HepG2 (cell line): ENCODE results near the gene GPSM1. TPM values are rescaled to one million over a fixed set of nuclear protein-coding genes. Genes with fewer than 3 reads are reported as not detected.
A peak's percentile ranks its signal among the peaks of the same experiment; 100 is the strongest.

ENCODE experiments used
- ARID4A ChIP-seq: sonication (generic); formaldehyde crosslinking; IDR thresholded peaks from 2 replicates; pipeline ENCODE4 v1.5.0; 2020; ENCODE audit warnings: mild to moderate bottlenecking, missing genetic modification reagents, borderline replicate concordance
- BORCS8-MEF2B ChIP-seq: sonication (generic); formaldehyde crosslinking; IDR thresholded peaks from 2 replicates; pipeline ENCODE4 v1.8.0; 2022; ENCODE audit warnings: mild to moderate bottlenecking, missing genetic modification reagents
- ELF3 ChIP-seq: IDR thresholded peaks from 2 replicates; pipeline ENCODE4 v1.6.1; 2016; ENCODE audit warnings: missing genetic modification reagents, missing compliant biosample characterization
- KDM3A ChIP-seq: IDR thresholded peaks from 2 replicates; pipeline ENCODE4 v1.6.1; 2018; ENCODE audit warnings: low read depth, missing compliant biosample characterization
- NFAT5 ChIP-seq: sonication (generic); formaldehyde crosslinking; IDR thresholded peaks from 2 replicates; pipeline ENCODE4 v1.4.0; 2020; ENCODE audit warnings: missing genetic modification reagents
- PAX8 ChIP-seq: sonication (generic); formaldehyde crosslinking; IDR thresholded peaks from 2 replicates; pipeline ENCODE4 v1.8.0; 2022; ENCODE audit warnings: mild to moderate bottlenecking, missing genetic modification reagents, borderline replicate concordance
- PCBP1 ChIP-seq: fragments of 200-400 bp; formaldehyde crosslinking; IDR thresholded peaks from 2 replicates; pipeline ENCODE4 v1.6.1; 2017; ENCODE audit warnings: mild to moderate bottlenecking, low read depth, low read length, borderline replicate concordance
- STAG1 ChIP-seq: sonication (generic); formaldehyde crosslinking; IDR thresholded peaks from 2 replicates; pipeline ENCODE4 v1.4.0; 2020; ENCODE audit warnings: missing genetic modification reagents
- TOPORS ChIP-seq: sonication (generic); formaldehyde crosslinking; IDR thresholded peaks from 2 replicates; pipeline ENCODE4 v1.8.0; 2023; ENCODE audit warnings: mild to moderate bottlenecking, missing genetic modification reagents
- ZBTB49 ChIP-seq: sonication (generic); formaldehyde crosslinking; IDR thresholded peaks from 2 replicates; pipeline ENCODE4 v1.4.0; 2020; ENCODE audit warnings: missing genetic modification reagents, borderline replicate concordance
- ZGPAT ChIP-seq: IDR thresholded peaks from 2 replicates; pipeline ENCODE4 v1.6.1; 2016; ENCODE audit warnings: mild to moderate bottlenecking
- ZKSCAN5 ChIP-seq: sonication (generic); formaldehyde crosslinking; IDR thresholded peaks from 2 replicates; pipeline ENCODE4 v1.5.1; 2020; ENCODE audit warnings: mild to moderate bottlenecking, missing genetic modification reagents
- ZNF136 ChIP-seq: sonication (generic); formaldehyde crosslinking; IDR thresholded peaks from 2 replicates; pipeline ENCODE4 v1.8.1; 2022; ENCODE audit warnings: low read depth, mild to moderate bottlenecking, moderate library complexity, missing genetic modification reagents
- ZNF75D ChIP-seq: sonication (generic); formaldehyde crosslinking; IDR thresholded peaks from 2 replicates; pipeline ENCODE4 v1.8.1; 2023; ENCODE audit warnings: missing genetic modification reagents, mild to moderate bottlenecking, borderline replicate concordance
- polyA plus RNA-seq, 8 experiments: library from polyadenylated mRNA; depleted of rRNA in 3 of 8; stranded (reverse) in 7 of 8; unstranded in 1 of 8; fragments of >200 nt; fragmentation: Illumina TruSeq in 4 of 8; extraction: Trizol in 4 of 8; gene quantifications; 2 replicates each; pipeline versions ENCODE4 v1.2.1 to v1.2.3, GENCODE V29; 2011 to 2016; ENCODE audit warnings: low read depth in 4 of 8, missing spikeins in 1 of 8, mixed read lengths in 1 of 8; ENCODE audit not compliant: insufficient read depth in 1 of 8
- total RNA-seq, 5 experiments: library from RNA; depleted of rRNA; stranded (reverse); fragments of >200 nt; fragmentation: Illumina TruSeq; extraction: Trizol; gene quantifications; 2 replicates each; pipeline ENCODE4 v1.2.3, GENCODE V29; 2016; ENCODE audit warnings: low read depth in 1 of 5

GPSM1 gene
- total and polyA plus RNA-seq, 2 of the 13 experiments (the other 11 are each of a cell fraction or from before 2014, with no cell fraction given), result 1.0 to 2.4 TPM

- TF ChIP-seq ZGPAT (CRISPR knock-in tag) (peak; percentile 52), STAG1 (CRISPR knock-in tag) (peak; percentile 74), NFAT5 (CRISPR knock-in tag) (0 out of 2 replicates have a peak, but pooled peaks have one; percentile 30), TOPORS (CRISPR knock-in tag) (no peak), BORCS8-MEF2B (no peak; the same call in 1 of the 2 replicates), PCBP1 (peak; percentile 46; the same call in 1 of the 2 replicates), ZBTB49 (CRISPR knock-in tag) (no peak), PAX8 (CRISPR knock-in tag) (no peak), ARID4A (peak; percentile 63; the same call in 1 of the 2 replicates), KDM3A (CRISPR knock-in tag) (peak; percentile 53; the same call in 1 of the 2 replicates), ELF3 (CRISPR knock-in tag) (0 out of 2 replicates have a peak, but pooled peaks have one; percentile 40), ZNF136 (CRISPR knock-in tag) (0 out of 2 replicates have a peak, but pooled peaks have one; percentile 63), ZNF75D (CRISPR knock-in tag) (no peak), ZKSCAN5 (CRISPR knock-in tag) (no peak)
Observed at GRCh38 chr9:136345281-136346156, 18.2 kb downstream of the GPSM1 start (continued).
